AG09319 (cell line): Measurements from ENCODE around the gene SMIM43.

Source experiments
- DNase-seq: peaks from one replicate; pipeline ENCODE4 v3.0.0-alpha.2; 2010; ENCODE audit warnings: low read depth; ENCODE audit errors: extremely low read depth
- TF ChIP-seq, protein P1 (sequence below): IDR thresholded peaks from 2 replicates; pipeline ENCODE4 v1.5.1; 2011; ENCODE audit warnings: low read depth, mild to moderate bottlenecking, inconsistent platforms, low read length, moderate library complexity

The SMIM43 gene

DNA sequence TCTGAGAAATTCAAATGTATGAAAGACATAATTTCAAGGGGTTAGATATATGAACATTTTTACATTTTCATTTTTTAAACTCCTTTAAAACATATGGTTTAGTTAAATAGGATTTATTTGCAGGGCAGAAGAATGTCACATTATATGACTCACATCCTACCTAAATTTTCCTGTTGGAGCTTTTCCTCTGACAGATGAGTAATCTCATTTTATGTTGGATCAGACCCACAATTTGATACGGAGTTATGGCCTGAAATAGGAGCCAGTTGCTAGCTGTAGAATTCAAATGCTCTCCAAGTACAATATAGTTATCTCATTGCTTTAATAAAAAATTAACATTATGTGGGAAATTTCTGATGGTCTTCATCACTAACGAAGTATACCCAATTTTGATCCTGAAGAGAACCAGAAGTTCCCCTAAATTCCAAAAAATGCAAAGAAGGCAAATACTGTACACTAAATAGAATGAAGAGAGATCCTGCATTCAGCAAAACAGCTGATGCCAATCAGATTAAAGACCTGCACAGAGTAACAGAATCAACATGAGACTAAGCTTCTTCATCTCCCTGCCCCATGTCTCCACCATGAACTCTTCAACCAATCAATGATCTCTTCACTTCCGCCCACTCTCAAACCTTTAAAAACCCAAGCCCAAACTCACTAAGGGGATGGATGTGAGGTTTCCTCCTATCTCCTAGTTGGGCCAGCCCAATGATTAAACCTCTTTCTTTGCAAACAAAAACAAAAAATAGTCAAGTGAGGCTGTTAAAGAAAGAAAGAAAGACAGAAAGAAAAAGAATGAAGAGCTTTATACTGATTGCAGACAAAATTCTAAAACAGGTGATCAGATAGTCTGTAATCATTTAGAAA is 25.2 kb upstream of the SMIM43 start:
- no peak for DNase-seq
- TF ChIP-seq, protein P1, sequence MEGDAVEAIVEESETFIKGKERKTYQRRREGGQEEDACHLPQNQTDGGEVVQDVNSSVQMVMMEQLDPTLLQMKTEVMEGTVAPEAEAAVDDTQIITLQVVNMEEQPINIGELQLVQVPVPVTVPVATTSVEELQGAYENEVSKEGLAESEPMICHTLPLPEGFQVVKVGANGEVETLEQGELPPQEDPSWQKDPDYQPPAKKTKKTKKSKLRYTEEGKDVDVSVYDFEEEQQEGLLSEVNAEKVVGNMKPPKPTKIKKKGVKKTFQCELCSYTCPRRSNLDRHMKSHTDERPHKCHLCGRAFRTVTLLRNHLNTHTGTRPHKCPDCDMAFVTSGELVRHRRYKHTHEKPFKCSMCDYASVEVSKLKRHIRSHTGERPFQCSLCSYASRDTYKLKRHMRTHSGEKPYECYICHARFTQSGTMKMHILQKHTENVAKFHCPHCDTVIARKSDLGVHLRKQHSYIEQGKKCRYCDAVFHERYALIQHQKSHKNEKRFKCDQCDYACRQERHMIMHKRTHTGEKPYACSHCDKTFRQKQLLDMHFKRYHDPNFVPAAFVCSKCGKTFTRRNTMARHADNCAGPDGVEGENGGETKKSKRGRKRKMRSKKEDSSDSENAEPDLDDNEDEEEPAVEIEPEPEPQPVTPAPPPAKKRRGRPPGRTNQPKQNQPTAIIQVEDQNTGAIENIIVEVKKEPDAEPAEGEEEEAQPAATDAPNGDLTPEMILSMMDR: no peak

DNA sequence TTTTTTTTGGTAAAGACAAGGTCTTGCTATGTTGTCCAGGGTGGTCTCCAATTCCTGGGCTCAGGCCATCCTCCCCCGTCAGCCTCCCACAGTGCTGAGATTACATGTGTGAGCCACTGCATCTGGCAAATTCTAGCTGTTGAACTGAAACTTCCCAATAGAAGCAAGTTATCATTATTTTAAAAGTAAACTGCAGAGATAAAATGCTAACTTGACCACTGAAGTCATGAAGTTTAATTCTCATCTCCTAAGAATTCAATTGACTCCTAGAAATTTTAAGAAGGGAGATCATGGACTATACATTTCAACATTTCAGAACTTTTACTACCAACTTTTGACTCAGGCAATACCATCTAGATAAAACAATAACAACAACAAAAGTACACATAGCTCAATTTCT is 24.5 kb upstream of the SMIM43 start:
- TF ChIP-seq, protein P1: no peak
- DNase-seq: no peak

DNA sequence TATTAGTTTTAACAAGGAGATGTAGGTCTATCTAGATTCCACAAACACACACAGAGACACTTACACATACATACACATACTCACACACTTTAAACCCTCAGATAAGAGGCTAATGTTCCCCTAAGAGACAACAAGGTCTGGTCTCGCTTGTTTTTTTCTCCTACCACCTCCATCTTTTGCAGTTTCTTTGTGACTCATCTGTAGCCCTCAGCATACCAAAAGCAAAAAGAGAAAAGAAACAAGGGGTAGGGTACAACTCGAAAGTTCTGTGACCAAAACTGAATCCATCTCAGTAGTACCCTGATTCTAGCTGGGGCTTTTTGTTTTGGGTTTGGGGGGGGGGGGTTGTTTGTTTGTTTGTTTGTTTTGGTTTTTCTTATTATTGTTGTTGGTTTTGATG is 23.9 kb upstream of the SMIM43 start:
- TF ChIP-seq, protein P1: no peak
- no peak for DNase-seq

DNA sequence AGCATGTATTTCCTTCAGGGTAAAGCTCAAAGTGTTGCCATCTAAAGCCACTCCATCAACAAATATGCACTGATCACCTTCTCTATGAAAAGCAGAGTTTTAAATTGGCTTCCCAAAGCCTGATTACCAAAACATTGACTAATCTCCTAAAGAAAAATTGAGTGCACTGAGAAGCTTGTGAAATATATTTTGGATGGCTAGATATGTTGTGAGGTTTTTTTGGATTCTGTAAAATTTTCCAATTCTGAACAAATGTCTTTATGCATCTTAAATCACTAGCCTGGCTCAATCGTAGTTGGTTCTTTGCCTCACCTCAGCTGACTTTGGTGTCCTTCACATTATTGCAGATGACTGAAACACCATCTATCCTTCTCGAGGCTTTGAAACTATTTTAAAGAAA is 21.3 kb upstream of the SMIM43 start:
- TF ChIP-seq, protein P1: no peak
- DNase-seq: no peak

DNA sequence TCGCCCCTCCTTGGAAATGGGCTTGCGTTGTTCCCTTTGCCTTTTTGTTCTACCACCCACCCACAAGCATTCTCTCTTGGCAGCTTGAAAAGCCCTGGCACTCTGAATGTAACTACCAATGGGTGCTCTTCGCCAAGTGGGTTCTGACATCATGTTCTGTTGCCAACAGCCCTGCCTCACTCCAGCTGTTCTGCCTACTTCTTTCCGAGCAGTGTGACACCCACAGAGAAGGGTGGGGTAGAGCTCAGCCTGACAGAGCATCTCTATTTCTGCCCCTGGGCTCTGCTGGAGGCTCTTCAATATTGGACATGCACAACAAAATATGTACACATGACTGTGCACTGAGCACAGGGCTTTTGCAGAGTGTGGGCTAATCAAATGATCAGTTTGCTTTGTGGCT is 20.5 kb upstream of the SMIM43 start:
- no peak for DNase-seq
- TF ChIP-seq, protein P1: no peak

DNA sequence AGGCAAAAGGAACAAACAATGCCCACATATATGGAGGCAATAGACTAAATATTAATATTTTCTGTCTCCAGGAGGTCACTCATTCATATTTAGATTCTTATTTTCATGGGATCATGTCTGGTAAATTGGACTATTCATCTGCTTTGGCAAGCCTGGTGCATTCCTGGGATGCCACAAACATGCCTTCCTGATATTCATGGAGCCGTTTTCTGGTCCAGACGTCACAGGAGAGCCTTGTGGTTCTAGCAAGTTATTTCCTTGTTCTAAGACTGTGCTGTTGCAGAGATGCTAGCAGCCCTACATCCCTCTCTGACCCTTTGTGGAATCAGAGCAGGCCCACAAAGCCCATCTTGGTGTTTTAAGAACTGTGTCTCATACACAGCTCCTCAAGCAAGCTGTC is 20.0 kb upstream of the SMIM43 start:
- TF ChIP-seq, protein P1: no peak
- peak; percentile 77 for DNase-seq

DNA sequence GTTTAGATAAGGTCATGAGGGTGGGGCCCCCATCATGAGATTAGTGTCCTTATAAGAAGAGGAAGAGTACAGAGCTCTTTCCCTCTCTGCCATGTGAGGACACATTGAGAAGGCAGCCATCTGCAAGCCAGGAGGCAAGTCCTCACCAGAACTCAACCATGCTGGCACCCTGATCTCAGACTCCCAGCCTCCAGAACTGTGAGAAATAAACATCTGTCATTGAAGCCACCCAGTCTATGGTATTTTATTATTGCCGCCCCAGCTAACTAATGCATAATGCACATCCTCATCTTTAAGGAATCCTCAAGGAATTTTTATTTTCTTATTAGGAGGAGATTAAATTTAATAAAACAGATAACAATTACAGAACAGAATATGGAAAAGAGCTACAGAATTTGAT is 19.4 kb upstream of the SMIM43 start:
- DNase-seq: no peak
- TF ChIP-seq, protein P1: no peak
